Uterus (tissue), 4 donors: ENCODE data around the gene NPAS1. TPM values are rescaled to one million over a fixed set of nuclear protein-coding genes. Genes with fewer than 3 reads are reported as not detected.

Experiments used
- DNase-seq, 2 donors: peaks; one replicate each; pipeline ENCODE4 v3.0.0-alpha.2; 2019 to 2020
- H3K27ac ChIP-seq, 2 donors: fragments of 200-600 bp; sonication (generic); 1 replicate in 1 of 2; 2 replicates in 1 of 2; pipeline ENCODE4 v1.5.1; 2016 to 2018
- H3K27me3 ChIP-seq, 2 donors: fragments of 200-600 bp; sonication (generic); one replicate each; pipeline ENCODE4 v1.5.1; 2018 to 2019; ENCODE audit warnings: control low read depth in 1 of 2
- H3K36me3 ChIP-seq, 2 donors: fragments of 200-600 bp; sonication (generic); one replicate each; pipeline ENCODE4 v1.5.1; 2019; ENCODE audit warnings: control low read depth in 1 of 2
- H3K4me1 ChIP-seq, 2 donors: fragments of 200-600 bp; sonication (generic); one replicate each; pipeline ENCODE4 v1.5.1; 2018 to 2019; ENCODE audit warnings: control low read depth in 1 of 2
- H3K4me3 ChIP-seq, 2 donors: fragments of 200-600 bp; sonication (generic); 1 replicate in 1 of 2; 2 replicates in 1 of 2; pipeline ENCODE4 v1.5.1; 2018 to 2019; ENCODE audit warnings: mild to moderate bottlenecking in 1 of 2
- H3K9me3 ChIP-seq, 2 donors: fragments of 200-600 bp; sonication (generic); one replicate each; pipeline ENCODE4 v1.5.1; 2019; ENCODE audit warnings: control low read depth in 1 of 2
- CTCF ChIP-seq, 4 experiments: fragments of 200-600 bp in 2 of 4; fragments of 450-650 bp in 2 of 4; sonication (generic) in 2 of 4; IDR thresholded peaks; one replicate each; pipeline ENCODE4 v1.5.1; 2016 to 2019; ENCODE audit warnings: antibody characterized with exemption in 4 of 4, mild to moderate bottlenecking in 2 of 4, moderate library complexity in 1 of 4
- POLR2A ChIP-seq, 2 donors: fragments of 450-650 bp; IDR thresholded peaks; one replicate each; pipeline ENCODE4 v1.6.1; 2016; ENCODE audit warnings: antibody characterized with exemption in 2 of 2, mild to moderate bottlenecking in 1 of 2, moderate library complexity in 1 of 2
- intact Hi-C: fragments of 100-400 bp; cut with DNase I; formaldehyde crosslinking; loops from one replicate; pipeline ENCODE4 v1.15.1; 2023; ENCODE audit warnings: low total_unique reads
- total RNA-seq, 4 donors: library from RNA; depleted of rRNA in 3 of 4; stranded (reverse); fragments of >200 nt in 3 of 4; gene quantifications; one replicate each; pipeline versions ENCODE4 v1.1.0 to v1.2.4, GENCODE V29; 2014 to 2023
- donor health status: DM: yes; HTN: yes; CAD: no.

The NPAS1 gene
- total RNA-seq, 4 donors from 2014 or later: not detected

GRCh38 chr19:47027586-47028088 lies 8.0 kb downstream of the NPAS1 start:
- TF ChIP-seq CTCF (IDR thresholded peaks at IDR 0.05) (no peak), POLR2A (IDR thresholded peaks at IDR 0.05) (no peak)

GRCh38 chr19:47028195-47028601 lies 8.6 kb downstream of the NPAS1 start:
- H3K36me3 ChIP-seq: no peaks in the 10 kb centered on the region
- H3K27me3 ChIP-seq: peaks cover 0 to 44% of the 10 kb centered on the region in 2 donors
- no peak overlapping the region for H3K27ac ChIP-seq
- H3K4me1 ChIP-seq: no peaks in the 10 kb centered on the region
- TF ChIP-seq POLR2A (IDR thresholded peaks at IDR 0.05) (no peak), CTCF (IDR thresholded peaks at IDR 0.05) (no peak)
- no peak for DNase-seq
- no peaks in the 10 kb centered on the region for H3K9me3 ChIP-seq
- intact Hi-C loops: no loop called here
- no peak overlapping the region for H3K4me3 ChIP-seq

More at GRCh38 chr19:47027586-47028088, 8.0 kb downstream of the NPAS1 start:
- H3K27me3 ChIP-seq: peaks cover 0 to 50% of the 10 kb centered on the region in 2 donors
- H3K4me3 ChIP-seq: no peak overlapping the region
- no peaks in the 10 kb centered on the region for H3K4me1 ChIP-seq
- intact Hi-C loops: no loop called here
- no peak overlapping the region for H3K27ac ChIP-seq
- no peak for DNase-seq
- H3K9me3 ChIP-seq: no peaks in the 10 kb centered on the region
- H3K36me3 ChIP-seq: no peaks in the 10 kb centered on the region

- Histone ChIP-seq H3K9me3 (no peaks in the 10 kb centered on the region), H3K36me3 (no peaks in the 10 kb centered on the region), H3K27me3 (peaks cover 0 to 22% of the 10 kb centered on the region in 2 donors), H3K4me1 (peaks cover 0 to 8% of the 10 kb centered on the region in 2 donors), H3K27ac (no peak overlapping the region), H3K4me3 (no peak overlapping the region)
- intact Hi-C loops: loop anchor here (10.0 kb wide), 1 partner anchor 93 kb away; no protein-coding TSS in a partner anchor
- peak; percentile 48 to 76 (median 56) for TF ChIP-seq CTCF (IDR thresholded peaks at IDR 0.05)
- TF ChIP-seq POLR2A (IDR thresholded peaks at IDR 0.05): no peak
- no peak for DNase-seq
Observed at GRCh38 chr19:47032171-47032811, 12.7 kb downstream of the NPAS1 start.

- peak overlapping the region in 1 of 2 donors; percentile 42 for H3K27ac ChIP-seq
- peak overlapping the region; percentile 37 to 46 for H3K4me3 ChIP-seq
- H3K4me1 ChIP-seq: peaks cover 0 to 8% of the 10 kb centered on the region in 2 donors
- no peaks in the 10 kb centered on the region for H3K36me3 ChIP-seq
- TF ChIP-seq CTCF (IDR thresholded peaks at IDR 0.05): peak; percentile 95 to 98 (median 96)
- TF ChIP-seq POLR2A (IDR thresholded peaks at IDR 0.05): no peak
- peaks cover 0 to 9% of the 10 kb centered on the region in 2 donors for H3K27me3 ChIP-seq
- H3K9me3 ChIP-seq: no peaks in the 10 kb centered on the region
- peak; percentile 83 to 91 for DNase-seq
- intact Hi-C loops: loop anchor here (10.0 kb wide), 1 partner anchor 89 kb away; no protein-coding TSS in a partner anchor
Observed at GRCh38 chr19:47035127-47036096, 15.8 kb downstream of the NPAS1 start.
